Suprapubic skin (tissue), 4 donors: Measurements from ENCODE around the gene CCDC88C. TPM values are rescaled to one million over a fixed set of nuclear protein-coding genes. Genes with fewer than 3 reads are reported as not detected.

ENCODE experiments used
- DNase-seq, 2 donors: peaks; one replicate each; pipeline ENCODE4 v3.0.0-alpha.2; 2019; ENCODE audit warnings: low spot score in 2 of 2
- H3K27ac ChIP-seq: fragments of 200-600 bp; sonication (generic); one replicate; pipeline ENCODE4 v1.5.1; 2019
- H3K27me3 ChIP-seq: fragments of 200-600 bp; sonication (generic); one replicate; pipeline ENCODE4 v1.5.1; 2019
- H3K36me3 ChIP-seq: fragments of 200-600 bp; sonication (generic); one replicate; pipeline ENCODE4 v1.5.1; 2019
- H3K4me1 ChIP-seq: fragments of 200-600 bp; sonication (generic); one replicate; pipeline ENCODE4 v1.5.1; 2019
- H3K4me3 ChIP-seq: fragments of 200-600 bp; sonication (generic); one replicate; pipeline ENCODE4 v1.5.1; 2019; ENCODE audit warnings: mild to moderate bottlenecking
- H3K9me3 ChIP-seq: fragments of 200-600 bp; sonication (generic); one replicate; pipeline ENCODE4 v1.5.1; 2019
- CTCF ChIP-seq, 2 donors: fragments of 200-600 bp in 1 of 2; fragments of 450-650 bp in 1 of 2; sonication (generic) in 1 of 2; IDR thresholded peaks; one replicate each; pipeline ENCODE4 v1.5.1; 2016 to 2019; ENCODE audit warnings: antibody characterized with exemption in 2 of 2, mild to moderate bottlenecking in 1 of 2, moderate library complexity in 1 of 2
- EP300 ChIP-seq: sonication (generic); formaldehyde crosslinking; IDR thresholded peaks from one replicate; pipeline ENCODE4 v1.6.1; 2017; ENCODE audit warnings: antibody characterized with exemption
- POLR2A ChIP-seq, 2 donors: fragments of 450-650 bp; IDR thresholded peaks; one replicate each; pipeline ENCODE4 v1.6.1; 2017; ENCODE audit warnings: antibody characterized with exemption in 2 of 2, mild to moderate bottlenecking in 2 of 2, moderate library complexity in 2 of 2
- POLR2AphosphoS5 ChIP-seq, 3 donors: sonication (generic); formaldehyde crosslinking; IDR thresholded peaks; one replicate each; pipeline ENCODE4 v1.6.1; 2017; ENCODE audit warnings: antibody characterized with exemption in 3 of 3
- WGBS: methylation state at CpG from one replicate; pipeline ENCODE4 v1.1.5; 2018; 5-methylcytosine and 5-hydroxymethylcytosine counted together
- total RNA-seq, 4 donors: library from RNA; depleted of rRNA; stranded (reverse); fragments of >200 nt; gene quantifications; one replicate each; pipeline ENCODE4 v1.1.0, GENCODE V29; 2016

The CCDC88C gene
- total RNA-seq, 4 donors from 2014 or later, result 16.6 to 25.0 (median 22.8) TPM

GRCh38 chr14:91456283-91456682 lies 38.7 kb upstream of the CCDC88C start:
- Histone ChIP-seq H3K36me3 (peaks cover 57% of the 10 kb centered on the region), H3K4me3 (no peak overlapping the region), H3K27ac (no peak overlapping the region), H3K4me1 (no peaks in the 10 kb centered on the region), H3K27me3 (no peaks in the 10 kb centered on the region), H3K9me3 (no peaks in the 10 kb centered on the region)
- no peak for DNase-seq
- WGBS, result 92% methylated on average over 1 of the region's 1 CpG
- TF ChIP-seq EP300 (no peak), CTCF (IDR thresholded peaks at IDR 0.05) (no peak), POLR2AphosphoS5 (IDR thresholded peaks at IDR 0.05) (no peak), POLR2A (IDR thresholded peaks at IDR 0.05) (no peak)

GRCh38 chr14:91454580-91454979 lies 37.0 kb upstream of the CCDC88C start:
- Histone ChIP-seq H3K36me3 (peaks cover 41% of the 10 kb centered on the region), H3K4me1 (no peaks in the 10 kb centered on the region), H3K27me3 (no peaks in the 10 kb centered on the region), H3K27ac (no peak overlapping the region), H3K9me3 (no peaks in the 10 kb centered on the region), H3K4me3 (no peak overlapping the region)
- TF ChIP-seq POLR2AphosphoS5 (IDR thresholded peaks at IDR 0.05) (no peak), CTCF (IDR thresholded peaks at IDR 0.05) (no peak), POLR2A (IDR thresholded peaks at IDR 0.05) (no peak), EP300 (no peak)
- no peak for DNase-seq
- WGBS, result 90% methylated on average over 3 of the region's 3 CpGs

- Histone ChIP-seq H3K27me3 (no peaks in the 10 kb centered on the region), H3K36me3 (peaks cover 36% of the 10 kb centered on the region), H3K27ac (no peak overlapping the region), H3K9me3 (no peaks in the 10 kb centered on the region), H3K4me1 (no peaks in the 10 kb centered on the region), H3K4me3 (no peak overlapping the region)
- TF ChIP-seq CTCF (IDR thresholded peaks at IDR 0.05) (no peak), POLR2AphosphoS5 (IDR thresholded peaks at IDR 0.05) (no peak), POLR2A (IDR thresholded peaks at IDR 0.05) (no peak), EP300 (no peak)
- DNase-seq, result no peak
Measured at GRCh38 chr14:91454155-91454554, 36.5 kb upstream of the CCDC88C start.

GRCh38 chr14:91453744-91454143 lies 36.1 kb upstream of the CCDC88C start:
- no peak overlapping the region for H3K4me3 ChIP-seq
- no peak for DNase-seq
- no peak for TF ChIP-seq POLR2A (IDR thresholded peaks at IDR 0.05)
- no peak for TF ChIP-seq POLR2AphosphoS5 (IDR thresholded peaks at IDR 0.05)
- TF ChIP-seq CTCF (IDR thresholded peaks at IDR 0.05), result no peak
- no peak for TF ChIP-seq EP300

GRCh38 chr14:91444335-91445020 lies 26.9 kb upstream of the CCDC88C start:
- WGBS, result 85% methylated on average over 6 of the region's 6 CpGs
- DNase-seq, result no peak
- Histone ChIP-seq H3K27me3 (no peaks in the 10 kb centered on the region), H3K4me1 (no peaks in the 10 kb centered on the region), H3K27ac (no peak overlapping the region), H3K9me3 (no peaks in the 10 kb centered on the region), H3K4me3 (no peak overlapping the region), H3K36me3 (no peaks in the 10 kb centered on the region)
- TF ChIP-seq POLR2AphosphoS5 (IDR thresholded peaks at IDR 0.05) (no peak), POLR2A (IDR thresholded peaks at IDR 0.05) (no peak), EP300 (no peak), CTCF (IDR thresholded peaks at IDR 0.05) (no peak)

More at GRCh38 chr14:91453744-91454143, 36.1 kb upstream of the CCDC88C start:
- 74% methylated on average over 5 of the region's 5 CpGs for WGBS
- Histone ChIP-seq H3K27me3 (no peaks in the 10 kb centered on the region), H3K9me3 (no peaks in the 10 kb centered on the region), H3K36me3 (peaks cover 32% of the 10 kb centered on the region), H3K4me1 (no peaks in the 10 kb centered on the region), H3K27ac (no peak overlapping the region)
